Left kidney (tissue), 2 donors: Measurements from ENCODE around the gene SNTA1. TPM values are rescaled to one million over a fixed set of nuclear protein-coding genes. Genes with fewer than 3 reads are reported as not detected.
"Not testable (repeated sequence)": the region's sequence is repeated elsewhere in the genome, so short reads cannot be mapped to it uniquely, and the experiment has no call there.

ENCODE experiments used
- DNase-seq: peaks from one replicate; pipeline ENCODE4 v3.0.0-alpha.2; 2013
- polyA plus RNA-seq: library from polyadenylated mRNA; unstranded; fragments of 120-200 nt; gene quantifications from one replicate; pipeline ENCODE4 v1.2.1, GENCODE V29; 2013; ENCODE audit not compliant: insufficient read length

The SNTA1 gene
- polyA plus RNA-seq, 1 donor, result 9.1 TPM

- DNase-seq, result no peak
Observed at GRCh38 chr20:33399924-33400323, 43.6 kb downstream of the SNTA1 start.

- DNase-seq, result no peak
Observed at GRCh38 chr20:33394718-33395117, 48.8 kb downstream of the SNTA1 start.

- DNase-seq, result no peak
Observed at GRCh38 chr20:33393609-33394008, 50.0 kb downstream of the SNTA1 start.

- no peak for DNase-seq
Observed at GRCh38 chr20:33391722-33392415, 51.7 kb downstream of the SNTA1 start.

DNA sequence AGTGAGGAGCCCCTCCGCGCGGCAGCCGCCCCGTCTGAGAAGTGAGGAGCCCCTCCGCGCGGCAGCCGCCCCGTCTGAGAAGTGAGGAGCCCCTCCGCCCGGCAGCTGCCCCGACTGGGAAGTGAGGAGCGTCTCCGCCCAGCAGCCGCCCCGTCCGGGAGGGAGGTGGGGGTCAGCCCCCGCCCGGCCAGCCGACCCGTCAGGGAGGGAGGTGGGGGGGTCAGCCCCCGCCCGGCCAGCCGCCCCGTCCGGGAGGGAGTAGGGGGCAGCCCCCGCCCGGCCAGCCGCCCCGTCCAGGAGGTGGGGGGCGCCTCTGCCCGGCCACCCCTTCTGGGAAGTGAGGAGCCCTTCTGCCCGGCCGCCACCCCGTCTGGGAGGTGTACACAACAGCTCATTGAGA is 54.2 kb downstream of the SNTA1 start:
- DNase-seq, result not testable (repeated sequence)

GRCh38 chr20:33388268-33388667 is 55.3 kb downstream of the SNTA1 start:
- DNase-seq, result no peak

- no peak for DNase-seq
Observed at GRCh38 chr20:33387177-33387576, 56.4 kb downstream of the SNTA1 start.

DNA sequence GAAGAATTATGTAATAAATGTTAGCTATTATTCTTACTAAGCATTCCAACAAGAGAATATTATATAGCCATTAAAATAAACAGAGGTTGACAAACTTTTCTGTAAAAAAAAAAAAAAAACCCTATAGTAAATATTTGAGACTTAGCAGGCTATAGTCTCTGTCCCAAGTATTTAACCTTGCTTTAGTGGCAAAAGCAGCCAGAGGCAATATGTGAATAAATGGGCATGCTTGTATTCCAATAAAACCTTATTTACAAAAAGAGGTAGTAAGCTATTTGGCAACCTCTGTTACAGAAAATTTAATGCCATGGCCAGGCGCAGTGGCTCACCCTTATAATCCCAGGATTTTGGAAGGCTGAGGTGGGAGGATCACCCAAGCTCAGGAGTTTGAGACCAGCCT is 56.9 kb downstream of the SNTA1 start:
- DNase-seq, result no peak

GRCh38 chr20:33377366-33377765 is 66.2 kb downstream of the SNTA1 start:
- DNase-seq, result no peak

DNA sequence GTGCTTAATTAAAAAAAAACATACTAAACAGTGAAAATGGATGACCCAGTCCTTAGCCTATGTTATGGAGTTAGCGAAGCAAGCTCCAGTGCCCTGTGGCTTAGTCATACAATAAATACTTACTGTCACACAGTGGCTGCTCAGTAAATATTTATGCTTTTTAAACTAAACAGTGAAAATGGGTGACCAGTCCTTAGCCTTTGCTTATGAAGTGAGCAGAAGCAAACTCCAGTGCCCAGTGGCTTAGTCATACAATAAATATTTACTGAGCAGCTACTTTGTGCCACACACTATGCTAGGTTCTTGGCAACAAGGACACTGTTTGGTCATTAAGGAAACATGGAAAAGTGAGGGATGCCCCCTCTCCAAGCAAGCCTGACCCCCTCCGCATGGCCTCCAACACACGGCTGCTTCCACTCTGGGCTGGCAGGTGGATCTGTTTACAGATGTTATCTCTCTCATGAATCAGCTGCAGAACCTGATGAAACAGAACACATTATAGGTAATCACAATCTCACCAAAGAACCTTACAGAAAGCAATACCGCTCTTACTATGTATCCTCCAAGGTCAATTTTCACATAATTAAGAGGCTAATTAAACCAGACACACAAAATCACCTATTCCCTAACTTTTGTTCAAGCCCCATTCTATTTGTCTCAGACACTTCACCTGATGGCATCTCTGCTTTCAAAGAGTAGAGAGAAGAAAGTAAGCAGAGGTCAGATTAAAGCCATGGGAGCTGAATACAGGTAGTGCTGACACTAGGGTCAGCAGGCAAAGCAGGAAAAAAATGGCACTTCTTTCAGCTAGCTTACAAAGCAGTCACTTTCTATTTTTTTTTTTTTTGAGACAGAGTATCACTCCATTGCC is 69.6 kb downstream of the SNTA1 start:
- no peak for DNase-seq

DNA sequence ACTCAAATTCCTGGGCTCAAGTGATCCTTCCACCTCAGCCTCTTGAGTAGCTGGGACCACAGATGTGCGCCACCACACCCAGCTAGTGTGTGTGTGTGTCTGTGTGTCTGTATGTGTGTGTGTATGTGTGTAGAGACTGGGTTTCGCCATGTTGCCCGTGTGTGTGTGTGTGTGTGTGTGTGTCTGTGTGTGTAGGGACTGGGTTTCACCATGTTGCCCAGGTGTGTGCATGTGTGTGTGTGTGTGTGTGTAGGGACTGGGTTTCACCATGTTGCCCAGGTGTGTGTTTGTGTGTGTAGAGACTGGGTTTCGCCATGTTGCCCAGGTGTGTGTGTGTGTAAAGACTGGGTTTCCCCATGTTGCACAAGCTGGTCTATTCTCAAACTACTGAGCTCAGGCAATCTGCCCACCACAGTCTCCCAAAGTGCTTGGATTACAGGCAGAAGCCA is 70.5 kb downstream of the SNTA1 start:
- DNase-seq, result no peak

- DNase-seq, result no peak
Observed at GRCh38 chr20:33370291-33370690, 73.3 kb downstream of the SNTA1 start.

- no peak for DNase-seq
Observed at GRCh38 chr20:33362898-33363297, 80.7 kb downstream of the SNTA1 start.

- no peak for DNase-seq
Observed at GRCh38 chr20:33359399-33360261, 83.9 kb downstream of the SNTA1 start.

Other genes with a start within 250 kb of the SNTA1 start
- not detected for gene BPIFA3, start 226.4 kb downstream of the SNTA1 start, polyA plus RNA-seq
- gene BPIFA1, start 207.8 kb downstream of the SNTA1 start, polyA plus RNA-seq, result not detected
- gene BPIFB1, start 160.5 kb downstream of the SNTA1 start, polyA plus RNA-seq, result not detected
- gene CDK5RAP1, start 42.2 kb downstream of the SNTA1 start, polyA plus RNA-seq, result 46.6 TPM
- 36.9 TPM for gene CBFA2T2, start 46.3 kb upstream of the SNTA1 start, polyA plus RNA-seq
- gene C20orf144, start 218.6 kb upstream of the SNTA1 start, polyA plus RNA-seq, result 0.33 TPM
- gene ACTL10, start 223.2 kb upstream of the SNTA1 start, polyA plus RNA-seq, result 0.32 TPM
- gene NECAB3, start 230.7 kb upstream of the SNTA1 start, polyA plus RNA-seq, result 13.3 TPM
- gene E2F1, start 242.6 kb upstream of the SNTA1 start, polyA plus RNA-seq, result 14.7 TPM